AG04449 (cell line): Measurements from ENCODE around the gene GOSR1.
"Not testable (repeated sequence)": the region's sequence is repeated elsewhere in the genome, so short reads cannot be mapped to it uniquely, and the experiment has no call there.

Source experiments
- CTCF ChIA-PET: fragments of 350-600 bp; formaldehyde crosslinking; extraction: SDS; loops from one replicate; lab custom pipeline; 2021; ENCODE audit warnings: antibody characterized with exemption; lab: Yijun Ruan, JAX
- POLR2A ChIA-PET: fragments of 400-600, 350-600 bp; formaldehyde crosslinking; extraction: SDS; loops from one replicate; lab custom pipeline; 2020; ENCODE audit warnings: antibody characterized with exemption, inconsistent platforms; lab: Yijun Ruan, JAX
- DNase-seq: peaks from one replicate; pipeline ENCODE4 v3.0.0-alpha.2; 2010; ENCODE audit warnings: low read depth, low spot score
- H3K4me3 ChIP-seq: 2 replicates; pipeline ENCODE4 v1.5.1; 2011; ENCODE audit warnings: low read depth, mild to moderate bottlenecking, control low read depth, low read length
- CTCF ChIP-seq: IDR thresholded peaks from one replicate; pipeline ENCODE4 v1.5.1; 2011; ENCODE audit warnings: mild to moderate bottlenecking, moderate library complexity, low read length, control low read depth, inconsistent platforms; ENCODE audit not compliant: insufficient read depth; ENCODE audit errors: missing control alignments

Gene GOSR1

GRCh38 chr17:30565073-30565935, 88.1 kb downstream of the GOSR1 start:
- POLR2A ChIA-PET: interaction anchor here (0.6 kb wide), 1 partner anchor 89 kb away, joined by 3 read pairs; no protein-coding TSS in a partner anchor
- no peak for DNase-seq
- TF ChIP-seq CTCF: no peak
- no peak overlapping the region for H3K4me3 ChIP-seq
- CTCF ChIA-PET: interaction anchor here (1.1 to 1.2 kb wide), 2 partner anchors 9 to 39 kb away, joined by 3 read pairs; no protein-coding TSS in a partner anchor

GRCh38 chr17:30566104-30566503, 88.9 kb downstream of the GOSR1 start:
- POLR2A ChIA-PET: interaction anchor here (0.7 kb wide), 1 partner anchor 25 kb away, joined by 3 read pairs; no protein-coding TSS in a partner anchor
- CTCF ChIA-PET: interaction anchor here (1.1 to 1.2 kb wide), 2 partner anchors 9 to 39 kb away, joined by 3 read pairs; no protein-coding TSS in a partner anchor

DNA sequence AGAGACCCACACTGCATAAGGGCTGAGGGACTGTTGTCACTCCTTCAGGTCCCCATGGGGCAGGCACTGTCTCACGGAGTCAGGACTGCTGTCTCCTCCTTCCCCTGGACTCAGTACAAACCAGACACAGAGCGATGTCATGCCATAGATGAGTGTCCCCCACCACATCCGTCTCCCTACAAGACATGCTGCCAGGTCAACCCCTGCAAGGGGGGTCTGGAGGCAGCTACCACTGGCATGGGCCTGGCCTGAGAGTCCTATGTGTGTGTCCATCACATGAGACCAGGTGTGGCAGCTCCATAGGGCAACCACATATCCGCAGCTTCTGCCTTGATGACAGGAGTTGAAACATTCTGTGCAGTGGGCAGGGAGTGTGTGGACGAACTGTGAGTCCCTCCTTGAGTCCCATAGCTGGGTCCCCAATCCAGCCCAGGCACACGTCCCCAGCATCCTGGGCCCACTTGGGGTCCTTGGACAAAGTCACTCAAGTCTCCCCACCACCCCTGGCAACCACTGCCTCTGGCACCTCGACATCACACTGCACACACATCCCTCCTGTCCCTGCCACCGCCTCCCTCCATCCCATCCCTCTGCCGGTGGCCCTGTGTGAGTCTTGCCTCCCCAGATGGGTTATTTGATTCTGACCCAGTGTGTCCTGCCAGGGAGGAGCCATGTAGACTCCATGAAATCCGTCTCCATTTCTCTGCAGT, 89.5 kb downstream of the GOSR1 start:
- ChIA-PET CTCF (interaction anchor here (1.2 kb wide), 1 partner anchor 40 kb away, joined by 3 read pairs; no protein-coding TSS in a partner anchor), POLR2A (interaction anchor here (0.7 kb wide), 1 partner anchor 26 kb away, joined by 3 read pairs; no protein-coding TSS in a partner anchor)
- DNase-seq, H3K4me3 ChIP-seq: not testable (repeated sequence)

More at GRCh38 chr17:30566104-30566503, 88.9 kb downstream of the GOSR1 start:
- H3K4me3 ChIP-seq, DNase-seq: not testable (repeated sequence)

GRCh38 chr17:30567231-30568116, 90.3 kb downstream of the GOSR1 start:
- CTCF ChIA-PET: no interaction called here
- POLR2A ChIA-PET: no interaction called here
- H3K4me3 ChIP-seq: no peak overlapping the region
- TF ChIP-seq CTCF: no peak
- no peak for DNase-seq

GRCh38 chr17:30568117-30568430, 90.9 kb downstream of the GOSR1 start:
- H3K4me3 ChIP-seq: no peak overlapping the region
- CTCF ChIA-PET: no interaction called here
- POLR2A ChIA-PET: no interaction called here
- no peak for TF ChIP-seq CTCF
- no peak for DNase-seq

GRCh38 chr17:30569531-30570175, 92.4 kb downstream of the GOSR1 start:
- CTCF ChIA-PET, H3K4me3 ChIP-seq, DNase-seq, POLR2A ChIA-PET: not testable (repeated sequence)

GRCh38 chr17:30570191-30570590, 93.0 kb downstream of the GOSR1 start:
- no peak for TF ChIP-seq CTCF

More at GRCh38 chr17:30570191-30570590, 93.0 kb downstream of the GOSR1 start:
- no peak for DNase-seq
- POLR2A ChIA-PET: no interaction called here
- no peak overlapping the region for H3K4me3 ChIP-seq
- CTCF ChIA-PET: interaction anchor here (1.1 kb wide), 1 partner anchor 146 kb away, joined by 3 read pairs; no protein-coding TSS in a partner anchor
